IMR-90 (cell line): ENCODE measurements around the gene PPP2R5E. TPM values are rescaled to one million over a fixed set of nuclear protein-coding genes. Genes with fewer than 3 reads are reported as not detected.

Experiments
- ATAC-seq: fragments of 200-7000 bp; cut with Tn5 transposase; 2 replicates; pipeline ENCODE4 v1.9.1; 2020; ENCODE audit warnings: low read depth, mild to moderate bottlenecking, moderate library complexity
- BruUV-seq: library from RNA; stranded (reverse); fragments of 400-500 nt; replicated peaks from 2 replicates; lab custom pipeline; 2021; lab: Mats Ljungman, UMichigan
- CTCF ChIA-PET: fragments of 300-600 bp; formaldehyde crosslinking; extraction: SDS; loops from one replicate; lab custom pipeline; 2021; ENCODE audit warnings: antibody characterized with exemption; lab: Yijun Ruan, JAX
- POLR2A ChIA-PET: fragments of 300-600 bp; sonication (Branson Sonifier 250); formaldehyde crosslinking; loops from one replicate; lab custom pipeline; 2022; ENCODE audit warnings: antibody characterized with exemption; ENCODE audit not compliant: unreplicated experiment; lab: Charles Lee
- DNase-seq: peaks from one replicate; pipeline ENCODE4 v3.0.0; 2013
- H2AFZ ChIP-seq: replicated peaks from 2 replicates; pipeline ENCODE3; 2013; ENCODE audit warnings: low read length, mild to moderate bottlenecking; ENCODE audit not compliant: poor library complexity
- H2AK5ac ChIP-seq: 2 replicates; pipeline ENCODE4 v1.6.1; 2013; ENCODE audit warnings: low read depth, low read length, inconsistent platforms
- H2AK9ac ChIP-seq: replicated peaks from 2 replicates; pipeline ENCODE3; 2013; ENCODE audit warnings: mild to moderate bottlenecking, low read depth, low read length, moderate library complexity; ENCODE audit not compliant: poor library complexity
- H2BK120ac ChIP-seq: 2 replicates; pipeline ENCODE4 v1.6.1; 2013; ENCODE audit warnings: low read depth, low read length, inconsistent platforms
- H2BK15ac ChIP-seq: 3 replicates; pipeline ENCODE4 v1.6.1; 2013; ENCODE audit warnings: low read depth, low read length, inconsistent platforms
- H2BK20ac ChIP-seq: 2 replicates; pipeline ENCODE4 v1.6.1; 2013; ENCODE audit warnings: low read depth, mild to moderate bottlenecking, inconsistent platforms, low read length, moderate library complexity
- H2BK5ac ChIP-seq: 2 replicates; pipeline ENCODE4 v1.6.1; 2013; ENCODE audit warnings: mild to moderate bottlenecking, low read depth, low read length, inconsistent platforms; ENCODE audit not compliant: poor library complexity, severe bottlenecking
- H3K14ac ChIP-seq: replicated peaks from 2 replicates; pipeline ENCODE4 v1.6.1; 2013; ENCODE audit warnings: low read depth, low read length, inconsistent platforms
- H3K18ac ChIP-seq: 2 replicates; pipeline ENCODE4 v1.6.1; 2013; ENCODE audit warnings: low read depth, low read length, control low read depth
- H3K23ac ChIP-seq: 2 replicates; pipeline ENCODE4 v1.6.1; 2013; ENCODE audit warnings: low read depth, low read length, inconsistent platforms
- H3K27ac ChIP-seq: 2 replicates; pipeline ENCODE4 v1.5.1; 2013; ENCODE audit warnings: mild to moderate bottlenecking, control low read depth, low read length; ENCODE audit not compliant: insufficient read depth
- H3K27me3 ChIP-seq: 2 replicates; pipeline ENCODE4 v1.6.1; 2013; ENCODE audit warnings: low read length; ENCODE audit not compliant: control insufficient read depth, insufficient read depth
- H3K36me3 ChIP-seq: 2 replicates; pipeline ENCODE4 v1.6.1; 2013; ENCODE audit warnings: low read length, mixed read lengths; ENCODE audit not compliant: control insufficient read depth, insufficient read depth
- H3K4ac ChIP-seq: 2 replicates; pipeline ENCODE4 v1.6.1; 2013; ENCODE audit warnings: low read depth, low read length, inconsistent platforms
- H3K4me1 ChIP-seq: 2 replicates; pipeline ENCODE4 v1.6.1; 2013; ENCODE audit warnings: low read length, mixed read lengths; ENCODE audit not compliant: control insufficient read depth, insufficient read depth
- H3K4me2 ChIP-seq: 2 replicates; pipeline ENCODE4 v1.6.1; 2013; ENCODE audit warnings: low read depth, mild to moderate bottlenecking, control low read depth, low read length, moderate library complexity
- H3K4me3 ChIP-seq: 2 replicates; pipeline ENCODE4 v1.5.1; 2013; ENCODE audit warnings: low read depth, mild to moderate bottlenecking, control low read depth, low read length, moderate library complexity; ENCODE audit not compliant: insufficient read depth
- H3K56ac ChIP-seq: 2 replicates; pipeline ENCODE4 v1.6.1; 2013; ENCODE audit warnings: low read length, inconsistent platforms; ENCODE audit not compliant: insufficient read depth; ENCODE audit errors: extremely low read depth
- H3K79me1 ChIP-seq, 2 experiments: 2 replicates each; pipeline ENCODE4 v1.6.1; 2013; ENCODE audit warnings: low read length in 2 of 2, inconsistent platforms in 1 of 2, low read depth in 1 of 2
- H3K9ac ChIP-seq: 2 replicates; pipeline ENCODE4 v1.6.1; 2013; ENCODE audit warnings: low read depth, low read length, control low read depth
- H3K9me1 ChIP-seq: 2 replicates; pipeline ENCODE4 v1.6.1; 2013; ENCODE audit warnings: low read length, inconsistent platforms; ENCODE audit not compliant: insufficient read depth
- H3K9me3 ChIP-seq: 2 replicates; pipeline ENCODE4 v1.6.1; 2013; ENCODE audit warnings: low read length; ENCODE audit not compliant: control insufficient read depth, insufficient read depth
- H4K20me1 ChIP-seq: 2 replicates; pipeline ENCODE4 v1.6.1; 2013; ENCODE audit warnings: low read length, inconsistent platforms; ENCODE audit not compliant: insufficient read depth
- H4K5ac ChIP-seq: 2 replicates; pipeline ENCODE4 v1.6.1; 2013; ENCODE audit warnings: mild to moderate bottlenecking, low read depth, low read length, control low read depth
- H4K8ac ChIP-seq, 2 experiments: 2 replicates each; pipeline ENCODE4 v1.6.1; 2013; ENCODE audit warnings: low read depth in 2 of 2, low read length in 2 of 2, control low read depth in 1 of 2, inconsistent platforms in 1 of 2
- H4K91ac ChIP-seq: 2 replicates; pipeline ENCODE4 v1.6.1; 2013; ENCODE audit warnings: low read depth, low read length, inconsistent platforms; ENCODE audit not compliant: insufficient read depth
- CTCF ChIP-seq: conservative IDR thresholded peaks from 2 replicates; pipeline ENCODE4 v1.5.1; 2012; ENCODE audit warnings: mild to moderate bottlenecking, low read depth, low read length, improper control_type of control experiment
- MAZ ChIP-seq: IDR thresholded peaks from 2 replicates; pipeline ENCODE4 v1.6.1; 2012; ENCODE audit warnings: low read depth, mild to moderate bottlenecking, low read length, improper control_type of control experiment, moderate library complexity, borderline replicate concordance
- RCOR1 ChIP-seq: IDR thresholded peaks from 2 replicates; pipeline ENCODE4 v1.6.1; 2012; ENCODE audit warnings: mild to moderate bottlenecking, low read length, improper control_type of control experiment; ENCODE audit not compliant: insufficient replicate concordance
- SMC3 ChIP-seq: fragments of 150-350 bp; IDR thresholded peaks from 2 replicates; pipeline ENCODE4 v1.6.1; 2016; ENCODE audit warnings: low read depth, mild to moderate bottlenecking, antibody characterized with exemption, low read length, moderate library complexity
- WGBS, 2 experiments: methylation state at CpG; one replicate each; pipeline versions ENCODE4 v1.1.5 to v1.1.7; 2013; ENCODE audit warnings: missing lambda C conversion rate in 2 of 2; ENCODE audit not compliant: insufficient read length in 1 of 2; ENCODE audit errors: extremely low coverage in 2 of 2; 5-methylcytosine and 5-hydroxymethylcytosine counted together
- dilution Hi-C: fragments of 300-500 bp; cut with HindIII; formaldehyde crosslinking; loops from one replicate; pipeline ENCODE4 v1.14.3; 2018; ENCODE audit warnings: low sequenced_read_pairs; ENCODE audit not compliant: unreplicated experiment
- in situ Hi-C: fragments of 300-500 bp; cut with MboI; formaldehyde crosslinking; loops from 3 replicates; pipeline ENCODE4 v1.14.3; 2019; ENCODE audit warnings: low sequenced_read_pairs, inconsistent platforms, mixed read lengths
- intact Hi-C: fragments of 100-400 bp; cut with micrococcal nuclease; formaldehyde crosslinking; loops from 2 replicates; pipeline ENCODE4 v1.10.0; 2022
- polyA plus RNA-seq, 3 experiments: library from polyadenylated mRNA; depleted of rRNA; stranded (reverse); fragments of >200 nt; gene quantifications; 2 replicates each; pipeline ENCODE4 v1.2.3, GENCODE V29; 2012; ENCODE audit warnings: low replicate concordance in 1 of 3
- total RNA-seq: library from RNA; depleted of rRNA; stranded (reverse); fragments of >200 nt; gene quantifications from 2 replicates; pipeline ENCODE4 v1.2.3, GENCODE V29; 2012

Gene PPP2R5E
- total and polyA plus RNA-seq, 2 of the 4 experiments (the other 2 are of a cell fraction): 9.7 to 12.2 TPM

GRCh38 chr14:63477556-63477955, 65.6 kb downstream of the PPP2R5E start:
- Histone ChIP-seq H2BK5ac (no peak overlapping the region), H3K36me3 (no peaks in the 10 kb centered on the region), H2BK20ac (no peak overlapping the region), H2AK9ac (no peak overlapping the region), H3K79me1 (peaks cover 46 to 60% of the 10 kb centered on the region in 2 experiments), H3K56ac (no peak overlapping the region), H3K27ac (no peak overlapping the region), H3K27me3 (no peaks in the 10 kb centered on the region), H3K9ac (no peak overlapping the region), H2AFZ (no peak overlapping the region), H3K18ac (no peak overlapping the region), H2BK15ac (no peak overlapping the region), H2AK5ac (no peak overlapping the region), H3K4ac (no peak overlapping the region), H3K9me1 (0 out of 2 replicates have a peak, but pooled peaks cover 7% of the 10 kb centered on the region), H4K8ac (no peak overlapping the region), H4K20me1 (peaks cover 31% of the 10 kb centered on the region), H3K9me3 (no peaks in the 10 kb centered on the region), H3K23ac (no peak overlapping the region), H4K91ac (no peak overlapping the region), H3K4me3 (no peak overlapping the region), H4K5ac (no peak overlapping the region), H2BK120ac (no peak overlapping the region), H3K4me1 (peaks cover 8% of the 10 kb centered on the region), H3K14ac (no peak overlapping the region), H3K4me2 (no peak overlapping the region)
- in situ Hi-C loops (no loop called here), intact Hi-C loops (no loop called here), dilution Hi-C loops (no loop called here)
- no CpG with 5 or more reads among the region's 1 CpG for WGBS, 2 experiments
- DNase-seq (no peak), ATAC-seq (no peak)
- POLR2A ChIA-PET: no interaction called here
- TF ChIP-seq SMC3: no peak
- TF ChIP-seq MAZ: no peak
- TF ChIP-seq CTCF: no peak
- TF ChIP-seq RCOR1: no peak
- CTCF ChIA-PET: no interaction called here
- no TSS peak for BruUV-seq
